ENCODE data around the gene IRF2BP2.

Gene IRF2BP2

GRCh38 chr1:234572966-234573365, 37.0 kb downstream of the IRF2BP2 start:
- H3K4me3 ChIP-seq (ENCODE audit: low read length), result no peak overlapping the region
- H3K36me3 ChIP-seq (replicated peaks; ENCODE audit: insufficient read depth, low read length), result no peaks in the 10 kb centered on the region
- no peaks in the 10 kb centered on the region for H3K27me3 ChIP-seq (replicated peaks; ENCODE audit: insufficient read depth, low read length)
- H3K79me2 ChIP-seq (ENCODE audit: low read length), result no peaks in the 10 kb centered on the region
- no peak overlapping the region for H2AFZ ChIP-seq (ENCODE audit: low read length)
- H3K4me1 ChIP-seq (ENCODE audit: low read length), result peaks cover 11% of the 10 kb centered on the region
- H3K9me3 ChIP-seq (replicated peaks; ENCODE audit: insufficient read depth, low read length), result no peaks in the 10 kb centered on the region
- no peak overlapping the region for H3K27ac ChIP-seq (ENCODE audit: low read length)
- no peak overlapping the region for H3K9ac ChIP-seq (ENCODE audit: low read length)
- H3K9me2 ChIP-seq (replicated peaks; ENCODE audit: insufficient read depth, low read length), result no peaks in the 10 kb centered on the region
- H4K20me1 ChIP-seq (ENCODE audit: insufficient read depth, low read length), result no peaks in the 10 kb centered on the region
- no peak for TF ChIP-seq EZH2 (optimal IDR thresholded peaks at IDR 0.05; ENCODE audit: low read depth, low read length)
- TF ChIP-seq, protein P1, sequence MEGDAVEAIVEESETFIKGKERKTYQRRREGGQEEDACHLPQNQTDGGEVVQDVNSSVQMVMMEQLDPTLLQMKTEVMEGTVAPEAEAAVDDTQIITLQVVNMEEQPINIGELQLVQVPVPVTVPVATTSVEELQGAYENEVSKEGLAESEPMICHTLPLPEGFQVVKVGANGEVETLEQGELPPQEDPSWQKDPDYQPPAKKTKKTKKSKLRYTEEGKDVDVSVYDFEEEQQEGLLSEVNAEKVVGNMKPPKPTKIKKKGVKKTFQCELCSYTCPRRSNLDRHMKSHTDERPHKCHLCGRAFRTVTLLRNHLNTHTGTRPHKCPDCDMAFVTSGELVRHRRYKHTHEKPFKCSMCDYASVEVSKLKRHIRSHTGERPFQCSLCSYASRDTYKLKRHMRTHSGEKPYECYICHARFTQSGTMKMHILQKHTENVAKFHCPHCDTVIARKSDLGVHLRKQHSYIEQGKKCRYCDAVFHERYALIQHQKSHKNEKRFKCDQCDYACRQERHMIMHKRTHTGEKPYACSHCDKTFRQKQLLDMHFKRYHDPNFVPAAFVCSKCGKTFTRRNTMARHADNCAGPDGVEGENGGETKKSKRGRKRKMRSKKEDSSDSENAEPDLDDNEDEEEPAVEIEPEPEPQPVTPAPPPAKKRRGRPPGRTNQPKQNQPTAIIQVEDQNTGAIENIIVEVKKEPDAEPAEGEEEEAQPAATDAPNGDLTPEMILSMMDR (IDR thresholded peaks at IDR 0.05; ENCODE audit: low read length), result no peak
- TF ChIP-seq EZH2phosphoT487 (IDR thresholded peaks at IDR 0.05; ENCODE audit: low read length), result no peak
- no peaks in the 10 kb centered on the region for H3F3A ChIP-seq (ENCODE audit: insufficient read depth, low read length)
- H3K4me2 ChIP-seq (ENCODE audit: low read depth, low read length), result no peak overlapping the region
- no peak for DNase-seq

GRCh38 chr1:234571702-234572101, 38.3 kb downstream of the IRF2BP2 start:
- TF ChIP-seq EZH2phosphoT487 (IDR thresholded peaks at IDR 0.05; ENCODE audit: low read length), result no peak
- no peak for TF ChIP-seq EZH2 (optimal IDR thresholded peaks at IDR 0.05; ENCODE audit: low read depth, low read length)
- TF ChIP-seq, protein P1 (IDR thresholded peaks at IDR 0.05; ENCODE audit: low read length), result no peak
- Histone ChIP-seq H4K20me1 (ENCODE audit: insufficient read depth, low read length) (no peaks in the 10 kb centered on the region), H3K27me3 (replicated peaks; ENCODE audit: insufficient read depth, low read length) (no peaks in the 10 kb centered on the region), H3K9me3 (replicated peaks; ENCODE audit: insufficient read depth, low read length) (no peaks in the 10 kb centered on the region), H3F3A (ENCODE audit: insufficient read depth, low read length) (no peaks in the 10 kb centered on the region), H3K4me3 (ENCODE audit: low read length) (no peak overlapping the region), H3K9me2 (replicated peaks; ENCODE audit: insufficient read depth, low read length) (no peaks in the 10 kb centered on the region), H3K27ac (ENCODE audit: low read length) (no peak overlapping the region), H2AFZ (ENCODE audit: low read length) (no peak overlapping the region), H3K36me3 (replicated peaks; ENCODE audit: insufficient read depth, low read length) (no peaks in the 10 kb centered on the region), H3K4me1 (ENCODE audit: low read length) (peaks cover 11% of the 10 kb centered on the region), H3K79me2 (ENCODE audit: low read length) (no peaks in the 10 kb centered on the region), H3K9ac (ENCODE audit: low read length) (no peak overlapping the region), H3K4me2 (ENCODE audit: low read depth, low read length) (no peak overlapping the region)
- DNase-seq, result no peak

GRCh38 chr1:234570329-234571120, 39.5 kb downstream of the IRF2BP2 start:
- no peaks in the 10 kb centered on the region for H3K36me3 ChIP-seq (replicated peaks; ENCODE audit: insufficient read depth, low read length)
- H3K27me3 ChIP-seq (replicated peaks; ENCODE audit: insufficient read depth, low read length), result no peaks in the 10 kb centered on the region
- TF ChIP-seq, protein P1 (IDR thresholded peaks at IDR 0.05; ENCODE audit: low read length), result no peak
- no peak for TF ChIP-seq EZH2 (optimal IDR thresholded peaks at IDR 0.05; ENCODE audit: low read depth, low read length)
- TF ChIP-seq EZH2phosphoT487 (IDR thresholded peaks at IDR 0.05; ENCODE audit: low read length), result no peak
- H3K9me3 ChIP-seq (replicated peaks; ENCODE audit: insufficient read depth, low read length), result no peaks in the 10 kb centered on the region
- H4K20me1 ChIP-seq (ENCODE audit: insufficient read depth, low read length), result no peaks in the 10 kb centered on the region
- H3K4me2 ChIP-seq (ENCODE audit: low read depth, low read length), result peak overlapping the region; percentile 19; the same call in 1 of the 2 replicates
- peaks cover 11% of the 10 kb centered on the region for H3K4me1 ChIP-seq (ENCODE audit: low read length)
- no peaks in the 10 kb centered on the region for H3K9me2 ChIP-seq (replicated peaks; ENCODE audit: insufficient read depth, low read length)
- no peak overlapping the region for H3K9ac ChIP-seq (ENCODE audit: low read length)
- H2AFZ ChIP-seq (ENCODE audit: low read length), result 0 out of 2 replicates have a peak overlapping the region, but pooled peaks have one; percentile 1
- H3K4me3 ChIP-seq (ENCODE audit: low read length), result no peak overlapping the region
- DNase-seq, result peak; percentile 15
- H3F3A ChIP-seq (ENCODE audit: insufficient read depth, low read length), result no peaks in the 10 kb centered on the region
- no peak overlapping the region for H3K27ac ChIP-seq (ENCODE audit: low read length)
- no peaks in the 10 kb centered on the region for H3K79me2 ChIP-seq (ENCODE audit: low read length)
